IPS-NIHi7 (cell line): Measurements from ENCODE around the gene SDCBP2.

ENCODE experiments used
- DNase-seq: peaks from one replicate; pipeline ENCODE4 v3.0.0; 2012; ENCODE audit warnings: mixed read lengths; ENCODE audit errors: extremely low spot score

The SDCBP2 gene

GRCh38 chr20:1297486-1297885 is 31.5 kb downstream of the SDCBP2 start:
- DNase-seq, result no peak

DNA sequence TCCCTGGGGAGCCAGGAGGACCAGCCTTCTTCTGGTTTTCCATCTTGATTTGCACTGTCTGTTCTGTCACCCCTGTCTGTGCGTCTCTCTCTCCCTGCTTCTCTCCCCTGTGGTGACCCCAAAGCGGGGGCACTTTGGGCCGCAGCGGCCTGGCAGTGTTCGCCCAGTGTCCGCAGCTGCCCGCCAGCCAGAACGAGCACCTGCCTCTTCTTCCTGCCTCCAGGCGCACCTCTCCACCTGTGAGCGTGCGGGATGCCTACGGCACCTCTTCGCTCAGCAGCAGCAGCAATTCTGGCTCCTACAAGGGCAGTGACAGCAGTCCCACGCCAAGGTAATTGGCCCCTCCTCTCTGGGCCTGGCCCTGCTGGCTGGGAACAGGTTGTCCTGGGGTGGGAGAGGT is 32.0 kb downstream of the SDCBP2 start:
- DNase-seq, result no peak

GRCh38 chr20:1296117-1296610 is 32.8 kb downstream of the SDCBP2 start:
- DNase-seq, result no peak

- DNase-seq, result no peak
Observed at GRCh38 chr20:1295276-1295930, 33.5 kb downstream of the SDCBP2 start.

GRCh38 chr20:1294497-1294896 is 34.4 kb downstream of the SDCBP2 start:
- no peak for DNase-seq

DNA sequence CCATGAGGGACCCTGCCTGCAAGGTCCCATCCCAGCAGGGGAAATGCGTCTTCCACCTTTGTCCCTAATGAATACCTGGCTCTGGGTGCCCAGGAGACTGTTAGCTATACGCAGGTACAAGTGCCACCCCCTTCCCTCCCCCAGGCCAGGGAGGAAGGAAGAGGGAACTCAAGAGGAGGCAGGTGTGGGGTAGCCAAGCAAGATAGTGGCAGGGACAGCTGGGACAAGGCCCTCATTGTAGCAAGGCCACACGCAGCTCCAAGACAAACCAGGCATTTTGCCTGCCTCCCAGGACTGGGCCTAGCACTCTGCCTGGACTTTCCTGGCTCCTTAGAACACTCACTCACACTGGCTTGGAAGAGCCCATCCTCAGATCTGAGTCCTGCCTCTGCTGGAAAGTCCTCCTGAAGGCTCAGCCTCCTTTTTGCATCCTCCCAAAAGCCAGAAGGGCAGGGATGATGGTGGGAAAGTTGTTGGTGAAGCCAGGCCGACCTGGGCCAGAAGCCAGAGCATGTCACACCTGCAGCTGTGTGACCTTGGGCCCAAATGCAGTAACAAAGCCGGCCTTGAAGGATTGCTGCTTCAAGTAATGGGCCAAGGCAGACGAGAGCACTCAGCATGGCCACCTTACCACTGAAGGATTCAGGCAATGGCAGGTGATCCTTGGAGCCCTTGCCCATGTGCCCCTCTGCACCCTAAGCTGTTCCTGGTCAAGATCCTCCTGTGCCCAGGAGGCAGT is 35.1 kb downstream of the SDCBP2 start:
- DNase-seq, result no peak

- no peak for DNase-seq
Observed at GRCh38 chr20:1292620-1293019, 36.3 kb downstream of the SDCBP2 start.

DNA sequence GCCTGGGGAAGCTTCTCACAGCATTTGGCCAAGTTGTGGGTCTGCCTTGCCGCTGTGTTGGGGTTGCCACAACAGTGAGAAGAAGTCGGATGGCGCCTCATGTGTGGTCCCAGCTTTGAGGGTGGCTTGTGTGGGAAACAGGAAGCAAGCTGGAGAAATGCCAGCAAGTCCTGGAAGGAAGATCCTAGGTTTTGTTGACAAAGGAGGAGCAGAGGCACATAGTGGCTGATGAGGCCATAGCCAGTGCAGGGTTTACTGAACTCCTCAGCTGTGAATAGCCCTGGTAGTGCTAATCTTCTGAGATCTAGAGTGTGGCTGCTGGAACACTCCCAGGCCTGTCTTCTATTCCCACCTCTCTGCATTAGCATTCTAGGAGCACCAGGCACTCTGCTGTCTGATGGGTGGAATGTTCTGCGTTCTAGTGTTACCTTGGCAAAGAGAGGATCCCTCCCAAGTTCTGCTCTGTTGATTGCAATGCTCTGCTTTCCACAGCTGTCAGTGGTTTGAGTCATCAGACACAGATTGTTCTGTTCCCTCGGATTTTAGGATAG is 37.7 kb downstream of the SDCBP2 start:
- no peak for DNase-seq

GRCh38 chr20:1287787-1288569 is 41.0 kb downstream of the SDCBP2 start:
- DNase-seq, result no peak

- DNase-seq, result no peak
Observed at GRCh38 chr20:1287306-1287705, 41.6 kb downstream of the SDCBP2 start.

GRCh38 chr20:1286267-1287024 is 42.5 kb downstream of the SDCBP2 start:
- DNase-seq, result no peak

GRCh38 chr20:1283522-1284510 is 45.1 kb downstream of the SDCBP2 start:
- DNase-seq, result no peak

GRCh38 chr20:1282966-1283365 is 46.0 kb downstream of the SDCBP2 start:
- DNase-seq, result no peak

DNA sequence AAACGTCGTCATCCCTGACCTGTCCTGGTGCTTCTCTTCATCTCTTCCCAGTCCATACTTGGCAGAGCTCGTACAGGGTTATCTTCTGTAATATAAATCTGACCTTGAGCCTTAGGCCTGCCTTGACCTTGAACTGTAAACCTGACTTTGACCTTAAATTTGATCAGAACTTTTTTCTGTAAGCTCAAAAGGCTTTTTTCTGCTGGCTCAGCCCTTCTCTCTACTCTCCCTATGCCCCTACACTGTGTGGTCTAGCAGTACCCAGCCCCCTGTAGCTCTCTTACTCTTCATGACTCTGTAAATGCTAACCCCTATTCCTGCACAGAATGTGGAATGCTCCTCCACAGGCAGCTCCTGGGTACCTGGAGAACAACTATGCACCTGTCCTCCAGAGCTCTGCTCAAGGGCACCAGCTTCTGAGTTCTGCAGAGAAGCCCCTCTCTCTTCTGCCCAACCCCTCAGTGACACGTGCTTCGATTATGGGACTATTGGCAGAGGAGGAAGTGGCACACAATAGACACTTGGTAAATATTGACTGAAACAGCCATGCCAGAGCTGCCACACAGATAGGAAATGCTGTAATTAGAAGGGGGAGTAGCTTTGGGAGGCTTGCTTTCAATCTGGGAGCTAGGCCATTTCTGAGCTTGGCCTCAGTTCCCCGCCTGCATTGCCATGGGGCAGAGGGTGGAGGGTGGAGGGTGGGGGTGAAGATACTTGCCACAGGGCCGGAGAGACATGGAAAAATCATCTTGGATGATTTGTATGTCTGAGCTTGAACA is 47.5 kb downstream of the SDCBP2 start:
- DNase-seq, result no peak

GRCh38 chr20:1280195-1281102 is 48.5 kb downstream of the SDCBP2 start:
- no peak for DNase-seq

DNA sequence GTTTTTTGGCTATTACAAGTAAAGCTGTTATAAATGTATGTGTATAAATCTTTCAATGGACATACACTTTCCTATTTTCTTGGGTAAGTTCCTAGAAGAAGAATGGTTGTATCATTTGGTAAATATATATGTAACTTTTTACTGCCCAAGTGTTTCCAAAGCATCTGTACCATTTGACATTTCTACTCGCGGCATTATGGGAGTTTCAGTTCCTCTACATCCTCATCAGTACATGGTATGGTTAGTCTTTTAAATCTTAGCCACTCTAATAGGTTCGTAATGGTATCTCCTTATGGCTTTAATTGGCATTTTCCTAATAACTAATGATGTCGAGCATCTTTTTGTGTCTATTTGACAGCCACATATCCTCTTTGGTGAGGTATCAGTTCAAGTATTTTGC is 49.9 kb downstream of the SDCBP2 start:
- DNase-seq, result no peak

GRCh38 chr20:1277529-1278322 is 51.2 kb downstream of the SDCBP2 start:
- DNase-seq, result no peak

DNA sequence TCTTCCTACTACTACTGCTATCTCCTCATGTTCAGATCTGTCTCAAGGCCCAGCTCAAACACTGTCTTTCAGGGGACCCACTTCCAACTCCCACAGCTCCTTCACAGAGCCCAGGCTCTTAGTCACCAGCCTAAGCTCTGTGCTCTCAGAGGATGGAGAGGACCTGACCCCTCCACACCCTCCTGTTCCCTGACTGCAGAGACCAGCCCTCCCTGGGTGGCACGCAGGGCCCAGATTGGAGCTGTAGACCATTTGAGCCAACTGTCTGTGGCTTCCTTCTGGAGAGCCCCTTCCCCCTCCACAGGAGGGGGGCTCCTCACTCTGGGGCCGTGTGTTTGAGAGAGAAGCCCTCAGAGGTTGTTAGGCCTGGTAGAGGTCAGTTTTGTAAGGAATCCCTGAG is 53.0 kb downstream of the SDCBP2 start:
- DNase-seq, result peak; percentile 5
